CD4-positive, alpha-beta T cell treated with Interferon gamma for 1 hour (primary cell): ENCODE results near the gene IL12B.
"Not testable (repeated sequence)": the region's sequence is repeated elsewhere in the genome, so short reads cannot be mapped to it uniquely, and the experiment has no call there.

Experiments
- DNase-seq: peaks from one replicate; pipeline ENCODE4 v3.0.0-alpha.2; 2020

IL12B gene

DNA sequence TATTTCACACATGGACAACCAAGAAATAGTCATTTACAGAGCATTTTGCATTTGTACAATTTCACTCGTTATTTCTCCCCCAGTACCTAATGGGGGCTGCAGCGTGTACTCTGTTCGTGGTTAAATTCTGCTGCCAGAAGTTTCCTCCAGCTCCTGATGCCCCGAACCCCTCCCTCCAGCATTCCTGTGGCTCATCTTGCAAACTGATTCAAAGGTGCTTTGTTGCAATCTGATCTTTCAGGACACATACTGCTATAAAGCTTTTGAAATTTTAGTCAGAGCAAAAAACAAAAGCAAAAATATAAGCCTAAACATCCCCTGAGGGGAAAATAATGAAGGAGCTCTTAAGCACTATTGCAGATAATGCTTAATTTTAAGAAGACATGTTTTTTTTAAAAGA is 39.5 kb downstream of the IL12B start:
- no peak for DNase-seq

DNA sequence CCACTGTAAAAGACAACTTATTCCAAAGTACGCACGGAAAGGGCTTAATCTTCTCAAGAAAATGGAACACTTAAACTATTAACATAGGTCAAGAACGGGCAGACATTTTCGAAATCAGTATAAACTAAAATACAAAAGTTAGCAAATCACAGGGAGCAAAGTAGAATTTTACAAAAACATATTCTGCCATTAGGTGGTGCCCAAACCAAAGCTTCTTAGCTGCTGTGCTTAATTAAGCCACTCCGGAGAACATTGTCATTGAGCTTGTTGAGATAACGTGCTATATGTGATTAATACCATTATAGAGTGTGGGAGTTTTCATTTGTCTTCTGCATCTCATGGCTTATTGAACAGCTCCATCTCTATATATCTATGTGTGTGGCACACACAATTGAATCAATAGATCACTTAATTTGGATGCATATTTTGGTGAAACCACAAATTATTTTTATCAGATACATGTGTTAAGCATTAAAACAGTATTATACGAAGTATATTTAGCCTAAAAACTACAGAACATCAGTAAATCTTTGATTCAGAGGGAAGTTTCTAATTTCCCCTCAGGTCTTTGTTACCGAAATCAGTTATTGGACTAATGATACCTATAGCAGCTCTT is 43.8 kb downstream of the IL12B start:
- DNase-seq, result no peak

DNA sequence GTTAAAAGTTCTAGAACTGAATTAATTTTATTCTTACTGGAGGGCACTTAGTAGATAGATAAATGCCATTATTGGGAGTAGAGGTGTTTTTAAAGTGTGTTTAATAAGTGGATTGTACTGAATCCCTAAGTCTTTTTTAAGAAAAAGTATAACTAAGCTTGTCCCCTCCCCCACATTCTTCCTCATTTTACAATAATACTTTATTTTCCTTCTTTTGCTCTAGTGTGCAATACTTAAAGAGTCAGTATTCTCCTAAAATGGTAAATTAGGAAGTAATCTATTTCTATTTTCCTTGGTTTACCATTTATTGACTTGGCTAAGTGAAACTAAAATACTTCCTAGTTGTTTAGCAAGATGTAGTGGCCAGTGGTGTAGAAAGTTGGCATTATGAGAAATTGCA is 55.6 kb downstream of the IL12B start:
- DNase-seq, result no peak

DNA sequence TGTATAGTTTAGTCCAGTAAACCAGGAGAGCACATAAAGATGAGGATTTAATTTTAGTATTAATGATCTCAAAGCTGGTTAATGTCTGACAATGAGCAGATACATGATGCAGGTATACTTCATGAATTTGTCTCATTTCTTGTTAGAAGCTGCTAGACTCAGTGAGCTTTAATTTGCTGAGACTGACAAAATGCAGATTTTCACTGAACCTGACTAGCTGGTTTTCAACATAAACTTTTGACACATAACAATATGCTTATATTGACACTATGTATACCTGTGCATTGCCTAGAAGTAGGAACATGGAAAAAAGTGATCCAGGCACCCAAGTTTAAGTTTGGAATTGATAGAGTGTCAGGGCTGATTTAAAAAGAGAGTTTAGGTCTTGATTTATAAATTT is 56.4 kb downstream of the IL12B start:
- DNase-seq, result no peak

DNA sequence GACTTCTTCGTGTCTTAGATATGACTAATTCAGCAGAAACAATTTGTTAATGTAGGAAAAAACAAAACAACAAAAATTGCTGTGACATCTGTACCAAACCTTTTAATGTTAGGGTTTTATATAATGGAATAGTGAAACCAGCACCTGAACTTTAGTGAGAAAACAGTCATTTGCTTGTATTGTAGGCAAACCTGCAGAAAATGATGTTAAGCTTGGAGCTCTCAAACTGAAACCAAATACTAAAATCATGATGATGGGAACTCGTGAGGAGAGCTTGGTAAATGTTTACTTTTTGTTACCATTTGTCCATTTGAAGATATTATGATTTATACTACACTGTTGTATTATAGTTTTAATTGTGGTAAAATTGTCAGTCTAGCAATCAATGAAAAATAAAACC is 60.6 kb downstream of the IL12B start:
- DNase-seq, result no peak

DNA sequence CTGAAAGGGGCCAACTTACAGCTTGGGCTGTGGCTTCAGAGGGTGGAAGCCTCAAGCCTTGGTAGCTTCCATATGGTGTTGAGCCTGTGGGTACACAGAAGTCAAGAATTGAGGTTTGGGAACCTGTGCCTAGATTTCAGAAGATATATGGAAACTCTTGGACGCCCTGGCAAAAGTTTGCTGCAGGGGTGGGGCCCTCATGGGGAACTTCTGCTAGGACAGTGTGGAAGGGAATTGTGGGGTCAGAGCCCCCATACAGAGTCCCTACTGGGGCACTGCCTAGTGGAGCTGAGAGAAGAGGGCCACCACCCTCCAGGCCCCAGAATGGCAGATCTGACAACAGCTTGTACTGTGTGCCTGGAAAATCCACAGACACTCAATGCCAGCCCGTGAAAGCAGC is 63.5 kb downstream of the IL12B start:
- not testable (repeated sequence) for DNase-seq
